ENCODE data around the gene ACTR8.

Gene ACTR8

DNA sequence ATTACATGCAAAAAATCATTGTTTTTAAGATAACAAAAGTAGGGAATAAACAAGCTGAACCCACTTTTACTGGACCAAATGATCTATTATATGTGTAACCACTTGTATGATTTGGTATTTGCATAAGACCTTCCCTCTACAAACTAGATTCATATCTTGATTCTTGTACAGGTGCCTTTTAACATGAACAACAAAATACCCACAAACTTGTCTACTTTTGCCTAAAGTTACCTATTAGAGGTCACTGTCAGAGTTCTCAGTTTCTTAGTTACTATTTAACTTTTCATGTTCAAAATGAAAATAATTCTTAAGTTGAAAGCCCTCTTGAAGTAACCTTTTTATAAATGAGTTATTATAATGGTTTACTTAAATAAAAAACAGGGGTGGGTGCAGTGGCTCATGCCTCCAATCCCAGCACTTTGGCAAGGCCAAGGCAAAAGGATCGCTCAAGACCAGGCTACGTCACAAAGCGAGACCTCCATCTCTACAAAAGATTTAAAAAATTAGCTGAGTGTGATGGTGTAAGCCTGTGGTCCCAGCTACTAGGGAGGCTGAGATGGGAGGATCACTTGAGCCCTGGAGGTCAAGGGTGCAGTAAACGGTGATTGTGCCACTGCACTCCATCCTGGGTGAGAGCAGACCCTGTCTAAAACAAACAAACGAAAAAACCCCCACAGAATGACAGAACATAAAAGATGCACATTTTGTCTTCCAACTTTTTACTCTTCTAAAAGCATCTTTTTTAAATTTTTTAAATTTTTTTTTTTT is 16.0 kb downstream of the ACTR8 start:
- no peak for DNase-seq (ENCODE audit: low read depth, low spot score)

- DNase-seq (ENCODE audit: low read depth, low spot score), result no peak
Observed at GRCh38 chr3:53863145-53863544, 18.8 kb downstream of the ACTR8 start.

- no peak for DNase-seq (ENCODE audit: low read depth, low spot score)
Observed at GRCh38 chr3:53862241-53862640, 19.7 kb downstream of the ACTR8 start.

DNA sequence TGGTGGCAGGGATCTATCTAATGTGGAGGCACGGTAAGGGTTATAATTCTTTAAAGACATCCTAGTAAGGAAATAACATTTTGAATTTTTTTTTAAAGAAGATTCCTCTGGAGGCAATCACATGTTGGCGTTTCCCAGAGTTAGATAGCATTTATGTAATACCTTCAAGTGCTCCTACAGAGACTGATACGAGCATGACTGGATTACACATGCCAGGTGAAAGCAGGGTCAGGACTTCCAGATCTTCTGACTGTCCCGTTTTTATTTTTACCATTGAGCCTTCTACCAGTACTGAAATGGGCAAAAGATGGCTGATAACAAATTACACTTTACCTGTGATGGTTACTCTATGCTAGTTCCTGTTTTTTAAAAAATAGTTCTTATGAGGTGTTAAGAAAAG is 21.8 kb downstream of the ACTR8 start:
- DNase-seq (ENCODE audit: low read depth, low spot score), result no peak

- no peak for DNase-seq (ENCODE audit: low read depth, low spot score)
Observed at GRCh38 chr3:53859178-53859577, 22.8 kb downstream of the ACTR8 start.

GRCh38 chr3:53858096-53858741 is 23.7 kb downstream of the ACTR8 start:
- no peak for DNase-seq (ENCODE audit: low read depth, low spot score)

DNA sequence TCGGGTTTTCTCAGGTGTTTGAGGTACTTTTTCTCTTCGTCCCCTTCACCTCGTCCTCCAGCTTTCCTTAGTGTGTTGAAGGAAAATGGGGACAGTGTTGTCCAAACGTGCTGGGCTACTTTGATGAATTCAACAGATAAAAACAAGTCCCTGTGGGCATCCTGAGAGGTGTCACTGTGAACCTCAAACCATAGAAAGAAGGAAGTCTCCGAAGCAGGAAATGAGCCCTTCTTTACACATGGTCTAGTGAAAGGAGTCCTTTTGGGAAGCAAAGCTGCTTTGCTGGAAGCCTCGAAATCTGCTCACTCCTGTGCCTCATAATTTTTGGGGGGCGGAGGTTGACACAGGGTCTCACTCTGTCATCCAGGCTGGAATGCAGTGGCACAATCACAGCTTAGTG is 25.0 kb downstream of the ACTR8 start:
- no peak for DNase-seq (ENCODE audit: low read depth, low spot score)

- DNase-seq (ENCODE audit: low read depth, low spot score), result no peak
Observed at GRCh38 chr3:53850895-53851294, 31.1 kb downstream of the ACTR8 start.

GRCh38 chr3:53849916-53850315 is 32.0 kb downstream of the ACTR8 start:
- DNase-seq (ENCODE audit: low read depth, low spot score), result no peak

DNA sequence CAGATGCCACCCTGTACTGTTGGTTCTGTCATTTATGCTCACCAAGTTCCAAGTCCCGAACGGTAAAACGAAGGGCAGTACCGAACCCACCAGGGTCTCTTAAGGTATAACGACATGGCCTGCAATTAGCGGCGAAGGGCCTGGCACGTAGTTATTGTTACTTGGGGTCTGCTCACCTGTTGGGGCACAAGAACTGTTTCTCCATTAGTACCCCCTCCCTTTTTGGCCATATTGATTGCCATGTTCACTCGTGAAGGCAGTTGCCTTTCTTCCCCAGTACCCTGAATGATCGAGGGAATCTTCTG is 35.1 kb downstream of the ACTR8 start:
- DNase-seq (ENCODE audit: low read depth, low spot score), result no peak

DNA sequence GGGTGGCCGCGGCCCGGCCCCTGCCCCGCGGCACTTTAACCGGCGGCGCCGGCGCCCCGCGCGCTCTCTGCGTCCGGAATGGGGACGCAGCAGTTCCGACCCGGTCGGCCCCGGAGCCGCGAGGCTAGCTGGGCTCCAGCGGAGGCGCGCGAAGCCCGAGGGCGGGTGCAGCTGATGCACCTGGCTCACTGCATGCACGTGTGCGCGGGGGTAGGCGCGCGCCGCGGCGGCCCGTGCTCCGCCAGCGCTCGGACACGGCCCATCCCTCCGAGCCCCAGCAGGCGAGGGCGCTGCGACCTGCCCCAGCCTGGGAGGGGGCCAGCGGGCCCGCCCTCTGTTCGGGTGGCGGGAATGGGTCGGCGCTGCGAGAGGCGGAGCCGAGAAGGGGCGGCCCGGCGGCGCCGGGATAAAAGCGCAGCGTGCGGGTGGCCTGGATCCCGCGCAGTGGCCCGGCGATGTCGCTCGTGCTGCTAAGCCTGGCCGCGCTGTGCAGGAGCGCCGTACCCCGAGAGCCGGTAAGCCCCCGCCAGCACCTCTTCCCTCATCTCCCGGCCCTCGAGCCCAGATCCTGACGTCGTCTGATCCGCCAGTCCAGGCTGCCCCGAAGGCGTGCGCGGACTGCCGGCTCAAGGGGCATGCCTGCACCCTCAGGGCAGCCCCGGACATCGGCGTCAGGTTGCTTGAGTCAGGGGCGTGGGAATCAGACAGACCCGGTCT is 35.7 kb downstream of the ACTR8 start, which contains the start of the genes CHDH and IL17RB:
TSS of gene CHDH (minus strand) at position 286 of the 717 bp plus-strand sequence. CDS start 22,411 bp downstream, outside the sequence.
TSS of gene IL17RB (plus strand) at position 435 of the 717 bp plus-strand sequence. CDS start at position 456, 21 bp downstream.
- DNase-seq (ENCODE audit: low read depth, low spot score), result peak; percentile 81

- DNase-seq (ENCODE audit: low read depth, low spot score), result no peak
Observed at GRCh38 chr3:53845881-53846133, 36.1 kb downstream of the ACTR8 start.

DNA sequence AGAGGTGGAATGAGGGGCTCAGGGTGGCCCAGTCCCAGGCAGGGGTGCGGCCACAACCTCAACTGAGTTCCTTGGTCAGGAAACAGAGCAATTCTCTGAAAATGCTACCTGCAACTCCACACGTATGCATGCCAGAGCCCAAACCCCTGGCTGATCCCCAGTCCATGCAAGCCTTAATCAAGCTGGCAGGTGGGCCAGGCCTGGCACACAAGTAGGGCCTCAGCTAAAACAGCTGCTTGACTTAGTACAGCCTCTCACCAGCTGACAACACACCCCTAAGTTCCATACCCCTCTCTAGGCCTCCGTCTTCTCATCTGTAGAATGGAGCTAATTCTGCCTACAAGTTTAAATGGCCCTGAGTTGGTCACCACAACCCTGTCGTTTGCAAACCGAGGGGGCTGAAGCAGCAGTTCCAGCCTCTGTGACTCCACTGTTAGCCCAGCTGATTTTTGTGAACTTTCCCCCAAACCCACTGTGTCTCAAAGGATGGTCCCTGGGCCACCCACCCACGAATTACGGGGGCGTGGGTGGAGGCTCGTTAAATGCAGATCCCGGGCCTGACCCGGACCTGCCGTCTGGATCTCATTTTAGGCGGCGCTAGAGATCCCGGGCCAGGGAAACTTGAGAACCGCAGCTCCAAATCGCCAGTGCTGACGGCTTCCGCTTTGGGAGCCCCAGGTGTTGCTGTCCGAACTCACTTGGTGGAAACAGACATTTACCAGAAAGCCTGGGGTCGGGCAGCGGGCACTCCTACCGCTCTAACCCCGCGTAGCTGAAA is 36.7 kb downstream of the ACTR8 start:
- peak; percentile 81 for DNase-seq (ENCODE audit: low read depth, low spot score)

DNA sequence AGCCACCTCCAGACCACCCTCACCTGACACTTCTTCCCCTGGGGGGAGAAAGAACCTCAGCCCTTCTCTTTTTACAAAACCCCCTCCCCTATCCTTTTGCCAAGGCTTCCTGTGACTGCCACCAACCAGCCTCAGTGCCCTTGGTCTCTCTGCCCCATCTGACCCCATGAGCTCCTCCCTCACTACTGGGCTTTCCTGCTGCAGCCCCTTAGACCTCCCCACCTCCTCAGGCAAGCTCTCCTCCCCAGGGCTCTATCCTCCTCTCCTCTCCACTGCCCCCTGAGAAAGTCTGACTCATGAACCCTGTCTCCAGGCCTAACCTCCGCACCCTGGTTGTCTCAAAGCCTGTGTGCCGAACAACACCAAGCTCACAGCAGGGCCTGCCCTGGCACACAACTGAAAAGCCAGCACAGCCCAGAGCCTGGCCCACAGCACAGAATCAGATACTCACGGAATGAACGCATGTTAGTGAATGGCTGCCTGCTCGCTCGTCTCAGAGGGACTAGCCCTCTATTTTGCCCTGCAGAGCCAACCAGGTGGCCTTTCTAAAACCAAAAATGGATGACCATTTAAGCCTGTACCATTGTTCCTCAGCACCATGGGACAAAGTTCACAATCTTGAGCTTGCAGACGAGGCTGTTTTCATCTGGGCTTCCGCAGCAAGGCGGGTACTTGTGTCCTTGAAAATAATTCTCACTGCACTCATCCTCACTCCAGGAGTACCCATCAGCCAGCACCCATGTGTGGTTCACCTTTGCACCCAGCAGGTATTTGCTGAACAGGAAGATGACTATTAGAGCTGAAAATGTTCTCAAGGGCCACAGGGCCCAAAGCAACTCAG is 37.5 kb downstream of the ACTR8 start:
- peak; percentile 16 for DNase-seq (ENCODE audit: low read depth, low spot score)

GRCh38 chr3:53843195-53844177 is 38.5 kb downstream of the ACTR8 start:
- DNase-seq (ENCODE audit: low read depth, low spot score), result peak; percentile 15

DNA sequence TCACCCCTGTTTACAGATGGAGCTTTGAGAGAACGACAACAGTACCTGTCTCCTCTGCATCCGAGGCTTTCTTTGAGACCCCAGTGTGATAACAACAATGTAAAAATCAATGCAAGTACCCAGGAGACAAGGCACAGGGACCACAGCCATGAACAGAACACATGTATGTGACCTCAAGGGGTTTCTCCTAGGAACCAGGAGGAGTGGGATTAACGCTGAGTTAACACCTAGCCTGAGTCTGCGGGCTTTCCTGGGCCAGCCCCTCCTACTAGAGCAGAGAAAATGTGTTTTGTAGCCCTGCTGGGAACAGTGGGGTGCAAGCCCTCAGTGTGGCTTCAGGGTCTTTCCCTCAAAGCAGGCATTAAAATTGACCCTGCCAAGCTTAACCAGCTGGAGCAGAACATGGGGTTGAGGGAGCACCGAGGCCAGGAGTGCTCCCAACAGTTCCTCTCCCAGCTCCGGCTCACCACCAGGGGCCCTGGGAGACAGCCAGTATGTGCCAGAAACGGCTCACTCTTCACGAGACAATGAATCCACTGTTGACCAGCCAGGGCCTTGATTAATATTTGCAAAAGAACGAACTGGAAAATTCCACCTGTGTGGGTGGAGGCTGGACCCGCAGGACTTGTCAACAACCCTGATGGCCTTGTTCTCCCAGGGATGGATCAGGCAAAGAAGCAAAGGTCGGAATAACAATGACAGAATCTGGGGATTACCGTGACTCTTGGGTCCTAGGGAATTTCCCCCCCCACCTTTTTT is 39.3 kb downstream of the ACTR8 start:
- DNase-seq (ENCODE audit: low read depth, low spot score), result peak; percentile 43

GRCh38 chr3:53841296-53841695 is 40.7 kb downstream of the ACTR8 start:
- DNase-seq (ENCODE audit: low read depth, low spot score), result no peak

GRCh38 chr3:53837331-53837730 is 44.6 kb downstream of the ACTR8 start:
- no peak for DNase-seq (ENCODE audit: low read depth, low spot score)
